HEK293 (cell line): ENCODE measurements around the gene NFIB.

Source experiments
- CTCF ChIA-PET: fragments of 350-600 bp; formaldehyde crosslinking; extraction: SDS; loops from one replicate; lab custom pipeline; 2021; ENCODE audit warnings: antibody characterized with exemption; lab: Yijun Ruan, JAX
- POLR2A ChIA-PET: fragments of 300-600 bp; formaldehyde crosslinking; extraction: SDS; loops from one replicate; lab custom pipeline; 2020; ENCODE audit warnings: antibody characterized with exemption, inconsistent platforms; lab: Yijun Ruan, JAX
- H3K27ac ChIP-seq: fragments of 200-500 bp; sonication (Bioruptor generic); 2 replicates; pipeline ENCODE4 v1.5.1; 2014; ENCODE audit warnings: low read depth, low read length, control low read depth, inconsistent platforms; ENCODE audit errors: extremely low read depth
- H3K36me3 ChIP-seq, 2 experiments: fragments of 200-500 bp in 1 of 2; sonication (Bioruptor generic) in 1 of 2; 1 replicate in 1 of 2; 2 replicates in 1 of 2; pipeline ENCODE4 v1.5.1; 2014 to 2017; ENCODE audit warnings: inconsistent platforms in 2 of 2, low read length in 2 of 2; ENCODE audit not compliant: control insufficient read depth in 2 of 2, insufficient read depth in 1 of 2
- H3K4me1 ChIP-seq: fragments of 200-500 bp; sonication (Bioruptor generic); 2 replicates; pipeline ENCODE4 v1.5.1; 2014; ENCODE audit warnings: mild to moderate bottlenecking, low read length, inconsistent platforms; ENCODE audit not compliant: control insufficient read depth, insufficient read depth
- H3K4me3 ChIP-seq: 2 replicates; pipeline ENCODE4 v1.5.1; 2011; ENCODE audit warnings: low read depth, mild to moderate bottlenecking, control low read depth, low read length, moderate library complexity
- H3K9me3 ChIP-seq: fragments of 200-500 bp; sonication (Bioruptor generic); 2 replicates; pipeline ENCODE4 v1.5.1; 2014; ENCODE audit warnings: low read depth, low read length, inconsistent platforms; ENCODE audit not compliant: control insufficient read depth, insufficient read depth
- BCL11B ChIP-seq: fragments of 450-650 bp; formaldehyde crosslinking; IDR thresholded peaks from 2 replicates; pipeline ENCODE4 v1.5.1; 2016; ENCODE audit warnings: low read depth, missing biosample characterization, missing genetic modification characterization
- FEZF1 ChIP-seq: fragments of 450-650 bp; formaldehyde crosslinking; IDR thresholded peaks from 2 replicates; pipeline ENCODE4 v1.5.1; 2016; ENCODE audit warnings: missing biosample characterization, missing genetic modification characterization
- GLI2 ChIP-seq: fragments of 450-650 bp; formaldehyde crosslinking; IDR thresholded peaks from 2 replicates; pipeline ENCODE4; 2017; ENCODE audit warnings: missing biosample characterization, missing genetic modification characterization, low read depth, borderline replicate concordance
- IKZF3 ChIP-seq: fragments of 450-650 bp; IDR thresholded peaks from 2 replicates; pipeline ENCODE4 v1.5.0; 2018; ENCODE audit warnings: missing biosample characterization, mild to moderate bottlenecking, missing genetic modification characterization, moderate library complexity
- KLF1 ChIP-seq: fragments of 450-650 bp; formaldehyde crosslinking; IDR thresholded peaks from 2 replicates; pipeline ENCODE4 v1.5.1; 2016; ENCODE audit warnings: missing biosample characterization, missing genetic modification characterization
- KLF7 ChIP-seq: fragments of 450-650 bp; formaldehyde crosslinking; IDR thresholded peaks from 2 replicates; pipeline ENCODE4 v1.5.1; 2016; ENCODE audit warnings: missing biosample characterization, missing genetic modification characterization, borderline replicate concordance
- SCRT1 ChIP-seq: fragments of 450-650 bp; formaldehyde crosslinking; IDR thresholded peaks from 2 replicates; pipeline ENCODE4 v1.5.1; 2016; ENCODE audit warnings: missing biosample characterization, missing genetic modification characterization, borderline replicate concordance
- SP7 ChIP-seq: fragments of 450-650 bp; formaldehyde crosslinking; IDR thresholded peaks from 2 replicates; pipeline ENCODE4 v1.5.1; 2016; ENCODE audit warnings: missing biosample characterization, missing genetic modification characterization
- YY2 ChIP-seq: fragments of 450-650 bp; formaldehyde crosslinking; IDR thresholded peaks from 2 replicates; pipeline ENCODE4 v1.5.1; 2016; ENCODE audit warnings: missing biosample characterization, missing genetic modification characterization
- ZBTB17 ChIP-seq: fragments of 450-650 bp; formaldehyde crosslinking; IDR thresholded peaks from 2 replicates; pipeline ENCODE4 v1.5.1; 2016; ENCODE audit warnings: missing biosample characterization, missing genetic modification characterization
- ZBTB21 ChIP-seq: fragments of 450-650 bp; formaldehyde crosslinking; IDR thresholded peaks from 2 replicates; pipeline ENCODE4 v1.5.1; 2017; ENCODE audit warnings: missing biosample characterization, missing genetic modification characterization
- ZBTB48 ChIP-seq: fragments of 450-650 bp; formaldehyde crosslinking; IDR thresholded peaks from 2 replicates; pipeline ENCODE4 v1.5.1; 2016; ENCODE audit warnings: missing biosample characterization, missing genetic modification characterization
- ZFP37 ChIP-seq: fragments of 450-650 bp; formaldehyde crosslinking; IDR thresholded peaks from 2 replicates; pipeline ENCODE4 v1.5.1; 2016; ENCODE audit warnings: missing biosample characterization, missing genetic modification characterization
- ZNF121 ChIP-seq: fragments of 450-650 bp; formaldehyde crosslinking; IDR thresholded peaks from 2 replicates; pipeline ENCODE4 v1.5.1; 2016; ENCODE audit warnings: missing biosample characterization, missing genetic modification characterization
- ZNF175 ChIP-seq: fragments of 450-650 bp; formaldehyde crosslinking; IDR thresholded peaks from 2 replicates; pipeline ENCODE4 v1.5.1; 2016; ENCODE audit warnings: missing biosample characterization, missing genetic modification characterization
- ZNF2 ChIP-seq: fragments of 450-650 bp; formaldehyde crosslinking; IDR thresholded peaks from 2 replicates; pipeline ENCODE4 v1.5.1; 2016; ENCODE audit warnings: missing biosample characterization, missing genetic modification characterization
- ZNF341 ChIP-seq: fragments of 450-650 bp; formaldehyde crosslinking; IDR thresholded peaks from 2 replicates; pipeline ENCODE4; 2016; ENCODE audit warnings: low read depth, missing biosample characterization, missing genetic modification characterization
- ZNF37A ChIP-seq: fragments of 450-650 bp; IDR thresholded peaks from 2 replicates; pipeline ENCODE4 v1.5.1; 2018; ENCODE audit warnings: missing biosample characterization, missing genetic modification characterization
- ZNF394 ChIP-seq: fragments of 450-650 bp; formaldehyde crosslinking; IDR thresholded peaks from 2 replicates; pipeline ENCODE4 v1.5.1; 2016; ENCODE audit warnings: missing biosample characterization, missing genetic modification characterization, mild to moderate bottlenecking, moderate library complexity, borderline replicate concordance
- ZNF423 ChIP-seq: fragments of 450-650 bp; formaldehyde crosslinking; IDR thresholded peaks from 2 replicates; pipeline ENCODE4 v1.5.1; 2016; ENCODE audit warnings: missing biosample characterization, missing genetic modification characterization
- ZNF521 ChIP-seq: fragments of 450-650 bp; formaldehyde crosslinking; IDR thresholded peaks from 2 replicates; pipeline ENCODE4 v1.5.1; 2017; ENCODE audit warnings: missing biosample characterization, mild to moderate bottlenecking, missing genetic modification characterization
- ZNF610 ChIP-seq: fragments of 450-650 bp; formaldehyde crosslinking; IDR thresholded peaks from 2 replicates; pipeline ENCODE4 v1.5.1; 2016; ENCODE audit warnings: missing biosample characterization, missing genetic modification characterization, borderline replicate concordance
- ZNF843 ChIP-seq: fragments of 450-650 bp; formaldehyde crosslinking; IDR thresholded peaks from 2 replicates; pipeline ENCODE4 v1.5.1; 2016; ENCODE audit warnings: missing biosample characterization, missing genetic modification characterization
- TF ChIP-seq, protein P1 (sequence below): fragments of 450-650 bp; formaldehyde crosslinking; IDR thresholded peaks from 2 replicates; pipeline ENCODE4; 2016; ENCODE audit warnings: missing biosample characterization, missing genetic modification characterization
- TF ChIP-seq, protein P2 (sequence below): fragments of 450-650 bp; formaldehyde crosslinking; IDR thresholded peaks from 2 replicates; pipeline ENCODE4 v1.5.1; 2016; ENCODE audit warnings: missing biosample characterization, missing genetic modification characterization
- TF ChIP-seq, protein P3 (sequence below): fragments of 450-650 bp; formaldehyde crosslinking; IDR thresholded peaks from 2 replicates; pipeline ENCODE4 v1.5.1; 2017; ENCODE audit warnings: missing biosample characterization, missing genetic modification characterization
- TF ChIP-seq, protein P4 (sequence below): fragments of 450-650 bp; formaldehyde crosslinking; IDR thresholded peaks from 2 replicates; pipeline ENCODE4 v1.5.1; 2016; ENCODE audit warnings: missing biosample characterization, missing genetic modification characterization

NFIB gene

DNA sequence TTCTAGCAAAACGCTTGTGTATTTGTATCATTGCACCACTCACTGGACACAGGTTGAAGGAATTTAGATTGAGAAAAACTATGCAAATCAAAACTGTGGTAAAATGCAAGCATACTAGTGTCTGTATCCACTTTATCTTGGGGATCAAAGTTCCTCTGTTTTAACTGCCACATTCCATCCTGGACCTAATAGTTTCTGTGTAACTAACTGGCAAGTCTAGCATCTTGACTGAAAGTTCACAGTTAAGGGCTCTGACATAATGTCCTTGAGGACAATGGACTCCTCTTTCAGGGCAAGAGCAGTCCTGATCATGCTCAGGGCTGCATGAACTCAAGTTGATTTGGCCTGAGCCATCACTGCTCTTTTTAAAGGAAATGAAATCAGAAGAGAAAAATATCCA is 30.7 kb downstream of the NFIB start:
- H3K27ac ChIP-seq, result no peak overlapping the region
- H3K4me1 ChIP-seq, result peaks cover 9% of the 10 kb centered on the region
- H3K4me3 ChIP-seq, result no peak overlapping the region
- CTCF ChIA-PET, result no interaction called here
- H3K36me3 ChIP-seq, result no peaks in the 10 kb centered on the region
- TF ChIP-seq ZFP37 (no peak), ZNF121 (tag by site-specific recombination) (no peak), ZBTB21 (tag by site-specific recombination) (no peak), ZNF423 (tag by site-specific recombination) (no peak)
- TF ChIP-seq, all 188 proteins: peak for 0
- H3K9me3 ChIP-seq, result no peaks in the 10 kb centered on the region
- POLR2A ChIA-PET, result no interaction called here

DNA sequence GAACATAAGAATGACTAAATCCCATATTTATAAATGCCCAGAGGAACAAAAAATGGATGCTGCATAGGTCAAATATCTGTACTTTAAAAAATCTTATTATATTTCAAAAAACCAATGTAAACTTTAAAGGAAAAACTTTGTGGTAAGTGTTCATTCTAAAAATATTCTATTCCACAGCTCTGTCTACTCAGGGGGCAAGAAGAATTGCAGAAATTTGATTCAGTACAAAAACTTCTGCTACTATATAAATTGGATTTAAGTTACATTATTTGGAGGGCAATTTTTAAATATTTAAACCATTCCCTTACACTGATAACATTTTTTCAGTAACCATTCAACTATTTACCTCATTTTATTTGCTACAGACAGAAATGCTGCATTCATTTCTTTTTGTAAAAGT is 32.1 kb downstream of the NFIB start:
- Histone ChIP-seq H3K27ac (no peak overlapping the region), H3K36me3 (no peaks in the 10 kb centered on the region), H3K4me3 (no peak overlapping the region), H3K9me3 (no peaks in the 10 kb centered on the region), H3K4me1 (peaks cover 14% of the 10 kb centered on the region)
- TF ChIP-seq ZNF175 (no peak), ZNF843 (no peak), ZNF521 (tag by site-specific recombination) (no peak), BCL11B (tag by site-specific recombination) (no peak), IKZF3 (tag by site-specific recombination) (no peak), KLF7 (tag by site-specific recombination) (no peak), ZNF341 (tag by site-specific recombination) (no peak), ZNF394 (no peak), ZBTB48 (no peak), FEZF1 (tag by site-specific recombination) (no peak), ZNF610 (tag by site-specific recombination) (no peak), ZNF2 (tag by site-specific recombination) (no peak)
- TF ChIP-seq, protein P1, sequence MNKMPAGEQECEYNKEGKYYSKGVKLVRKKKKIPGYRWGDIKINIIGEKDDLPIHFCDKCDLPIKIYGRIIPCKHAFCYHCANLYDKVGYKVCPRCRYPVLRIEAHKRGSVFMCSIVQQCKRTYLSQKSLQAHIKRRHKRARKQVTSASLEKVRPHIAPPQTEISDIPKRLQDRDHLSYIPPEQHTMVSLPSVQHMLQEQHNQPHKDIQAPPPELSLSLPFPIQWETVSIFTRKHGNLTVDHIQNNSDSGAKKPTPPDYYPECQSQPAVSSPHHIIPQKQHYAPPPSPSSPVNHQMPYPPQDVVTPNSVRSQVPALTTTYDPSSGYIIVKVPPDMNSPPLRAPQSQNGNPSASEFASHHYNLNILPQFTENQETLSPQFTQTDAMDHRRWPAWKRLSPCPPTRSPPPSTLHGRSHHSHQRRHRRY (tag by site-specific recombination), result no peak
- TF ChIP-seq, protein P2, sequence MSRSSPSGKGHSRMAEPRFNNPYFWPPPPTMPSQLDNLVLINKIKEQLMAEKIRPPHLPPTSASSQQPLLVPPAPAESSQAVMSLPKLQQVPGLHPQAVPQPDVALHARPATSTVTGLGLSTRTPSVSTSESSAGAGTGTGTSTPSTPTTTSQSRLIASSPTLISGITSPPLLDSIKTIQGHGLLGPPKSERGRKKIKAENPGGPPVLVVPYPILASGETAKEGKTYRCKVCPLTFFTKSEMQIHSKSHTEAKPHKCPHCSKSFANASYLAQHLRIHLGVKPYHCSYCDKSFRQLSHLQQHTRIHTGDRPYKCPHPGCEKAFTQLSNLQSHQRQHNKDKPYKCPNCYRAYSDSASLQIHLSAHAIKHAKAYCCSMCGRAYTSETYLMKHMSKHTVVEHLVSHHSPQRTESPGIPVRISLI (tag by site-specific recombination), result no peak
- ChIA-PET POLR2A (no interaction called here), CTCF (no interaction called here)

DNA sequence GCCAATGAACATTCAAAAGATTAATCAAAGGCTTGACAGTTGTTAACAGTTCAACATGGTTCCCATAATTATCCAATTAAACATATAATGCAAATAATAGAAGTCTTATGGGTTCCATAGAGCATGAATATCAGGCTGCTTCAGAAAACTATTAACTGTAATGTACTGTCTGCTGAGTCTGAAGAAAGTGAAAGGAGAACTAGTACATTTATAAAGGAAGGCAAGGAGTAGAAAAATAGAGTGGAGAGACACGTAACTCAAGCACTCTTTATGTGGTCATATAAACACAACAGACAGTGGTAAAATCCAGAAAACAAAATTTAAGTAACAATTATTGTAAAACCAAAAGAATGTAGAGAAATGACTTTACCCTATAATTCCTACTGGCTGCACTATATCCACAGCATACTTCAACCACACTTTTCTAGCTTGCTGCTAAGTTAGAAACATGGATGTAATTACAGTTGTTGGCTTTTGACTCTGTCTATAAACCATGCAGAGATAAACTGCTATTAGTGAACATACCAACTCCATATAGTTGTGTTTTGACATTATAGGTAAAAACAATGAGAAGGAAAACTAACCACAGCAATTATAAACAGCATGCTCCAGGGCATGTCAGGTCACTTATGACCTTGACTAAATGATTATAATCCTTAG is 32.7 kb downstream of the NFIB start:
- peaks cover 17% of the 10 kb centered on the region for H3K4me1 ChIP-seq
- TF ChIP-seq ZNF843 (peak; percentile 65), ZBTB17 (tag by site-specific recombination) (0 out of 2 replicates have a peak, but pooled peaks have one; percentile 15), GLI2 (0 out of 2 replicates have a peak, but pooled peaks have one; percentile 13), SCRT1 (tag by site-specific recombination) (no peak), SP7 (tag by site-specific recombination) (peak; percentile 90), ZNF37A (tag by site-specific recombination) (no peak), FEZF1 (tag by site-specific recombination) (peak; percentile 64), KLF1 (tag by site-specific recombination) (no peak), IKZF3 (tag by site-specific recombination) (peak; percentile 49; the same call in 1 of the 2 replicates), YY2 (tag by site-specific recombination) (no peak)
- TF ChIP-seq, protein P3, sequence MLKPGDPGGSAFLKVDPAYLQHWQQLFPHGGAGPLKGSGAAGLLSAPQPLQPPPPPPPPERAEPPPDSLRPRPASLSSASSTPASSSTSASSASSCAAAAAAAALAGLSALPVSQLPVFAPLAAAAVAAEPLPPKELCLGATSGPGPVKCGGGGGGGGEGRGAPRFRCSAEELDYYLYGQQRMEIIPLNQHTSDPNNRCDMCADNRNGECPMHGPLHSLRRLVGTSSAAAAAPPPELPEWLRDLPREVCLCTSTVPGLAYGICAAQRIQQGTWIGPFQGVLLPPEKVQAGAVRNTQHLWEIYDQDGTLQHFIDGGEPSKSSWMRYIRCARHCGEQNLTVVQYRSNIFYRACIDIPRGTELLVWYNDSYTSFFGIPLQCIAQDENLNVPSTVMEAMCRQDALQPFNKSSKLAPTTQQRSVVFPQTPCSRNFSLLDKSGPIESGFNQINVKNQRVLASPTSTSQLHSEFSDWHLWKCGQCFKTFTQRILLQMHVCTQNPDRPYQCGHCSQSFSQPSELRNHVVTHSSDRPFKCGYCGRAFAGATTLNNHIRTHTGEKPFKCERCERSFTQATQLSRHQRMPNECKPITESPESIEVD (tag by site-specific recombination), result peak; percentile 99
- TF ChIP-seq, protein P4, sequence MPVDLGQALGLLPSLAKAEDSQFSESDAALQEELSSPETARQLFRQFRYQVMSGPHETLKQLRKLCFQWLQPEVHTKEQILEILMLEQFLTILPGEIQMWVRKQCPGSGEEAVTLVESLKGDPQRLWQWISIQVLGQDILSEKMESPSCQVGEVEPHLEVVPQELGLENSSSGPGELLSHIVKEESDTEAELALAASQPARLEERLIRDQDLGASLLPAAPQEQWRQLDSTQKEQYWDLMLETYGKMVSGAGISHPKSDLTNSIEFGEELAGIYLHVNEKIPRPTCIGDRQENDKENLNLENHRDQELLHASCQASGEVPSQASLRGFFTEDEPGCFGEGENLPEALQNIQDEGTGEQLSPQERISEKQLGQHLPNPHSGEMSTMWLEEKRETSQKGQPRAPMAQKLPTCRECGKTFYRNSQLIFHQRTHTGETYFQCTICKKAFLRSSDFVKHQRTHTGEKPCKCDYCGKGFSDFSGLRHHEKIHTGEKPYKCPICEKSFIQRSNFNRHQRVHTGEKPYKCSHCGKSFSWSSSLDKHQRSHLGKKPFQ (tag by site-specific recombination), result 0 out of 2 replicates have a peak, but pooled peaks have one; percentile 30
- ChIA-PET CTCF (interaction anchor here (0.7 to 1.2 kb wide), 3 partner anchors 12 to 938 kb away, joined by 3 read pairs; no protein-coding TSS in a partner anchor), POLR2A (no interaction called here)
- no peak overlapping the region for H3K27ac ChIP-seq
- no peaks in the 10 kb centered on the region for H3K9me3 ChIP-seq
- H3K4me3 ChIP-seq, result no peak overlapping the region
- no peaks in the 10 kb centered on the region for H3K36me3 ChIP-seq
